ENCODE data around the gene UVRAG.
"Not testable (repeated sequence)": the region's sequence is repeated elsewhere in the genome, so short reads cannot be mapped to it uniquely, and the experiment has no call there.

The UVRAG gene

GRCh38 chr11:75969626-75970308, 154.8 kb downstream of the UVRAG start:
- no peak overlapping the region for H3K27ac ChIP-seq (ENCODE audit: low read depth, low read length)
- H3K27me3 ChIP-seq (ENCODE audit: low read length) = no peaks in the 10 kb centered on the region
- H3K4me2 ChIP-seq (ENCODE audit: low read depth, low read length, poor library complexity, severe bottlenecking) = no peak overlapping the region
- H3K79me2 ChIP-seq (ENCODE audit: insufficient read depth, low read length) = peaks cover 61% of the 10 kb centered on the region
- H4K20me1 ChIP-seq (ENCODE audit: low read depth, low read length) = no peaks in the 10 kb centered on the region
- H3K36me3 ChIP-seq (ENCODE audit: low read length) = peaks cover 17% of the 10 kb centered on the region; the same call in 1 of the 2 replicates
- H3K9me2 ChIP-seq (replicated peaks; ENCODE audit: insufficient read depth, low read length) = no peaks in the 10 kb centered on the region
- H3K4me3 ChIP-seq (ENCODE audit: insufficient read depth, low read length, poor library complexity, severe bottlenecking) = no peak overlapping the region
- H3F3A ChIP-seq (ENCODE audit: insufficient read depth) = peaks cover 5% of the 10 kb centered on the region; the same call in 1 of the 2 replicates
- H3K9ac ChIP-seq (ENCODE audit: low read length) = no peak overlapping the region
- H3K9me3 ChIP-seq (ENCODE audit: insufficient read depth, low read length) = no peaks in the 10 kb centered on the region
- H2AFZ ChIP-seq (ENCODE audit: low read depth, low read length, severe bottlenecking) = no peak overlapping the region
- TF ChIP-seq, protein P1, sequence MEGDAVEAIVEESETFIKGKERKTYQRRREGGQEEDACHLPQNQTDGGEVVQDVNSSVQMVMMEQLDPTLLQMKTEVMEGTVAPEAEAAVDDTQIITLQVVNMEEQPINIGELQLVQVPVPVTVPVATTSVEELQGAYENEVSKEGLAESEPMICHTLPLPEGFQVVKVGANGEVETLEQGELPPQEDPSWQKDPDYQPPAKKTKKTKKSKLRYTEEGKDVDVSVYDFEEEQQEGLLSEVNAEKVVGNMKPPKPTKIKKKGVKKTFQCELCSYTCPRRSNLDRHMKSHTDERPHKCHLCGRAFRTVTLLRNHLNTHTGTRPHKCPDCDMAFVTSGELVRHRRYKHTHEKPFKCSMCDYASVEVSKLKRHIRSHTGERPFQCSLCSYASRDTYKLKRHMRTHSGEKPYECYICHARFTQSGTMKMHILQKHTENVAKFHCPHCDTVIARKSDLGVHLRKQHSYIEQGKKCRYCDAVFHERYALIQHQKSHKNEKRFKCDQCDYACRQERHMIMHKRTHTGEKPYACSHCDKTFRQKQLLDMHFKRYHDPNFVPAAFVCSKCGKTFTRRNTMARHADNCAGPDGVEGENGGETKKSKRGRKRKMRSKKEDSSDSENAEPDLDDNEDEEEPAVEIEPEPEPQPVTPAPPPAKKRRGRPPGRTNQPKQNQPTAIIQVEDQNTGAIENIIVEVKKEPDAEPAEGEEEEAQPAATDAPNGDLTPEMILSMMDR (IDR thresholded peaks at IDR 0.05; ENCODE audit: insufficient read depth, low read length, poor library complexity, severe bottlenecking) = no peak

DNA sequence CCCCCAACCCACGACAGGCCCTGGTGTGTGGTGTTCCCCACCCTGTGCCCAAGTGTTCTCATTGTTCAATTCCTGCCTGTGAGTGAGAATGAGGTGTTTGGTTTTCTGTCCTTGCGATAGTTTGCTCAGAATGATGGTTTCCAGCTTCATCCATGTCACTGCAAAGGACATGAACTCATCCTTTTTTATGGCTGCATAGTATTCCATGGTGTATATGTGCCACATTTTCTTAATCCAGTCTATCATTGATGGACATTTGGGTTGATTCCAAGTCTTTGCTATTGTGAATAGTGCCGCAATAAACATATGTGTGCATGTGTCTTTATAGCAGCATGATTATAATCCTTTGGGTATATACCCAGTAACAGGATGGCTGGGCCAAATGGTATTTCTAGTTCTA, 158.7 kb downstream of the UVRAG start:
- not testable (repeated sequence) for H4K20me1 ChIP-seq (ENCODE audit: low read depth, low read length); H3K4me2 ChIP-seq (ENCODE audit: low read depth, low read length, poor library complexity, severe bottlenecking); H3K27ac ChIP-seq (ENCODE audit: low read depth, low read length); H3K9ac ChIP-seq (ENCODE audit: low read length); H2AFZ ChIP-seq (ENCODE audit: low read depth, low read length, severe bottlenecking); H3K9me3 ChIP-seq (ENCODE audit: insufficient read depth, low read length); H3K9me2 ChIP-seq (replicated peaks; ENCODE audit: insufficient read depth, low read length); H3K4me3 ChIP-seq (ENCODE audit: insufficient read depth, low read length, poor library complexity, severe bottlenecking); H3F3A ChIP-seq (ENCODE audit: insufficient read depth); H3K27me3 ChIP-seq (ENCODE audit: low read length)
- Histone ChIP-seq H3K79me2 (ENCODE audit: insufficient read depth, low read length) (peaks cover 48% of the 10 kb centered on the region), H3K36me3 (ENCODE audit: low read length) (peaks cover 13% of the 10 kb centered on the region; the same call in 1 of the 2 replicates)

GRCh38 chr11:75979075-75979474, 164.1 kb downstream of the UVRAG start:
- not testable (repeated sequence) for H4K20me1 ChIP-seq (ENCODE audit: low read depth, low read length); H3K9me3 ChIP-seq (ENCODE audit: insufficient read depth, low read length); H2AFZ ChIP-seq (ENCODE audit: low read depth, low read length, severe bottlenecking); H3K9me2 ChIP-seq (replicated peaks; ENCODE audit: insufficient read depth, low read length); H3K4me3 ChIP-seq (ENCODE audit: insufficient read depth, low read length, poor library complexity, severe bottlenecking); H3K9ac ChIP-seq (ENCODE audit: low read length); H3K4me2 ChIP-seq (ENCODE audit: low read depth, low read length, poor library complexity, severe bottlenecking); H3K27me3 ChIP-seq (ENCODE audit: low read length); H3K27ac ChIP-seq (ENCODE audit: low read depth, low read length); H3F3A ChIP-seq (ENCODE audit: insufficient read depth)
- H3K79me2 ChIP-seq (ENCODE audit: insufficient read depth, low read length) = peaks cover 20% of the 10 kb centered on the region
- H3K36me3 ChIP-seq (ENCODE audit: low read length) = peaks cover 14% of the 10 kb centered on the region

DNA sequence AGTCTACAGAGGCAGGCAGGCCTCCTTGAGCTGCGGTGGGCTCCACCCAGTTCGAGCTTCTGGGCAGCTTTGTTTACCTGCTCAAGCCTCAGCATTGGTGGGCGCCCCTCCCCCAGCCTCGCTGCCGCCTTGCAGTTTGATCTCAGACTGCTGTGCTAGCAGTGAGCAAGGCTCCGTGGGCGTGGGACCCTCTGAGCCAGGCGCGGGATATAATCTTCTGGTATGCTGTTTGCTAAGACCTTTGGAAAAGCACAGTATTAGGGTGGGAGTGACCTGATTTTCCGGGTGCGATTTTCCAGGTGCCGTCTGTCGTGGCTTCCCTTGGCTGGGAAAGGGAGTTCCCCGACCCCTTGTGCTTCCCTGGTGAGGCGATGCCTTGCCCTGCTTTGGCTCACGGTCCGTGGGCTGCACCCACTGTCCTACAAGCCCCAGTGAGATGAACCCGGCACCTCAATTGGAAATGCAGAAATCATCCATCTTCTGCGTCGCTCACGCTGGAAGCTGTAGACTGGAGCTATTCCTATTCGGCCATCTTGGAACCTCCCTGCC, 164.5 kb downstream of the UVRAG start:
- H2AFZ ChIP-seq (ENCODE audit: low read depth, low read length, severe bottlenecking); H4K20me1 ChIP-seq (ENCODE audit: low read depth, low read length); H3K27ac ChIP-seq (ENCODE audit: low read depth, low read length); H3K9me3 ChIP-seq (ENCODE audit: insufficient read depth, low read length); H3K9me2 ChIP-seq (replicated peaks; ENCODE audit: insufficient read depth, low read length); H3K4me3 ChIP-seq (ENCODE audit: insufficient read depth, low read length, poor library complexity, severe bottlenecking); H3K4me2 ChIP-seq (ENCODE audit: low read depth, low read length, poor library complexity, severe bottlenecking); H3K27me3 ChIP-seq (ENCODE audit: low read length); H3F3A ChIP-seq (ENCODE audit: insufficient read depth); H3K9ac ChIP-seq (ENCODE audit: low read length): not testable (repeated sequence)
- peaks cover 20% of the 10 kb centered on the region for H3K79me2 ChIP-seq (ENCODE audit: insufficient read depth, low read length)
- H3K36me3 ChIP-seq (ENCODE audit: low read length) = peaks cover 17% of the 10 kb centered on the region

- Histone ChIP-seq H3F3A (ENCODE audit: insufficient read depth) (0 out of 2 replicates have a peak, but pooled peaks cover 3% of the 10 kb centered on the region), H3K4me3 (ENCODE audit: insufficient read depth, low read length, poor library complexity, severe bottlenecking) (no peak overlapping the region), H3K4me2 (ENCODE audit: low read depth, low read length, poor library complexity, severe bottlenecking) (no peak overlapping the region), H3K27ac (ENCODE audit: low read depth, low read length) (no peak overlapping the region), H2AFZ (ENCODE audit: low read depth, low read length, severe bottlenecking) (no peak overlapping the region), H3K9me3 (ENCODE audit: insufficient read depth, low read length) (no peaks in the 10 kb centered on the region), H3K9me2 (replicated peaks; ENCODE audit: insufficient read depth, low read length) (no peaks in the 10 kb centered on the region), H3K36me3 (ENCODE audit: low read length) (peaks cover 19% of the 10 kb centered on the region), H3K79me2 (ENCODE audit: insufficient read depth, low read length) (peaks cover 20% of the 10 kb centered on the region), H3K9ac (ENCODE audit: low read length) (no peak overlapping the region), H4K20me1 (ENCODE audit: low read depth, low read length) (no peaks in the 10 kb centered on the region), H3K27me3 (ENCODE audit: low read length) (no peaks in the 10 kb centered on the region)
- TF ChIP-seq, protein P1 (IDR thresholded peaks at IDR 0.05; ENCODE audit: insufficient read depth, low read length, poor library complexity, severe bottlenecking) = no peak
- no peak for TF ChIP-seq EZH2phosphoT487 (conservative IDR thresholded peaks at IDR 0.05; ENCODE audit: low read length)
These were observed 165.0 kb downstream of the UVRAG start for GRCh38 chr11:75980031-75980430.
